ENCODE results near the gene KRTAP12-4.
"Not testable (repeated sequence)": the region's sequence is repeated elsewhere in the genome, so short reads cannot be mapped to it uniquely, and the experiment has no call there.

The KRTAP12-4 gene

GRCh38 chr21:44643741-44644310, 10.6 kb downstream of the KRTAP12-4 start:
- Histone ChIP-seq H3K9me3 (ENCODE audit: control insufficient read depth in 2 of 2, low read length in 2 of 2) (peaks cover 0 to 11% of the 10 kb centered on the region in 2 donors), H3K4me3 (ENCODE audit: low read length in 2 of 2) (no peak overlapping the region), H3K36me3 (ENCODE audit: control insufficient read depth in 2 of 2, insufficient read depth in 2 of 2, low read length in 2 of 2) (no peaks in the 10 kb centered on the region), H3K4me1 (ENCODE audit: control insufficient read depth, insufficient read depth, low read length) (no peaks in the 10 kb centered on the region), H3K27ac (ENCODE audit: low read length) (no peak overlapping the region), H3K9ac (ENCODE audit: low read length in 2 of 2) (no peak overlapping the region), H3K27me3 (ENCODE audit: control insufficient read depth in 1 of 2, insufficient read depth in 2 of 2, low read length in 2 of 2) (peaks cover 5 to 22% of the 10 kb centered on the region in 2 donors)

DNA sequence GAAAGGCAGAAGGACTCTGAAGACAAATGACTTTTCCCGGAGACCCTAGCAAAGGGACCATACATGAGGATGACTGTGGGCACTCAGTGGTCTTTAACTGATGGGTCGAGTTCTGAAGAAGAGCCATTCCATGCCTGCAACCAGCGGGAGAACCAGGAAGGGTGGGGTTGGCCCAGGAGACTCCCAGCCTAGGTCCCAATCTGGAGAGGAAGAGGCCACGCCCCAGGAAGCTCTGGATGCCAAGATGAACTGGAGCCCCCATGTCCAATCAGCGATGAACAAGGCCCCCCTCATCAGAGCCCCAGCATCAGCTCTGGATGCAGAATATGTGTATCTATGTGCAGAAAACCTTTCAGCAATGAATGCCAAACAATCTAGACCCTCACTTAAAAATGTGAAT, 13.7 kb downstream of the KRTAP12-4 start:
- Histone ChIP-seq H3K27ac (ENCODE audit: low read length) (no peak overlapping the region), H3K4me1 (ENCODE audit: control insufficient read depth, insufficient read depth, low read length) (no peaks in the 10 kb centered on the region), H3K36me3 (ENCODE audit: control insufficient read depth in 2 of 2, insufficient read depth in 2 of 2, low read length in 2 of 2) (no peaks in the 10 kb centered on the region), H3K9ac (ENCODE audit: low read length in 2 of 2) (no peak overlapping the region), H3K27me3 (ENCODE audit: control insufficient read depth in 1 of 2, insufficient read depth in 2 of 2, low read length in 2 of 2) (peaks cover 5 to 20% of the 10 kb centered on the region in 2 donors), H3K9me3 (ENCODE audit: control insufficient read depth in 2 of 2, low read length in 2 of 2) (peaks cover 0 to 11% of the 10 kb centered on the region in 2 donors), H3K4me3 (ENCODE audit: low read length in 2 of 2) (no peak overlapping the region)

DNA sequence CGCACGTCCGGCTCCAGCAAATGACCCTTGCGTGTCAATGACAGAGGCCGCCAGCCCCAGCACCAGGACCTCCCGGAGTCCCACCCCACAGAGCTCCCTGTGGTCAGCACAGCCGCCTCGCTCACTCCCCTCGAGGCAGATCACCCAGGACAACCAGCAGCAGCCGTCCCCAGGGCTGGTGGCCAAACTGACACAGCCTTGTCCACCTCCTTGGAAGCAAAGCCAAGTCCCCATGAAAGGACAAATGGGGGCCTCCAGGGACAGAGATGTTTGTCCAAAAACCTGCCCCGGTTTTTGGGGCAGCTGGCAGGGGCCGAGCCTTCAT, 15.2 kb downstream of the KRTAP12-4 start:
- peaks cover 0 to 10% of the 10 kb centered on the region in 2 donors for H3K9me3 ChIP-seq (ENCODE audit: control insufficient read depth in 2 of 2, low read length in 2 of 2)
- peaks cover 5 to 20% of the 10 kb centered on the region in 2 donors for H3K27me3 ChIP-seq (ENCODE audit: control insufficient read depth in 1 of 2, insufficient read depth in 2 of 2, low read length in 2 of 2)
- H3K9ac ChIP-seq (ENCODE audit: low read length in 2 of 2), result no peak overlapping the region
- H3K36me3 ChIP-seq (ENCODE audit: control insufficient read depth in 2 of 2, insufficient read depth in 2 of 2, low read length in 2 of 2), result no peaks in the 10 kb centered on the region
- H3K4me1 ChIP-seq (ENCODE audit: control insufficient read depth, insufficient read depth, low read length), result no peaks in the 10 kb centered on the region
- H3K4me3 ChIP-seq (ENCODE audit: low read length in 2 of 2), result no peak overlapping the region
- no peak overlapping the region for H3K27ac ChIP-seq (ENCODE audit: low read length)

DNA sequence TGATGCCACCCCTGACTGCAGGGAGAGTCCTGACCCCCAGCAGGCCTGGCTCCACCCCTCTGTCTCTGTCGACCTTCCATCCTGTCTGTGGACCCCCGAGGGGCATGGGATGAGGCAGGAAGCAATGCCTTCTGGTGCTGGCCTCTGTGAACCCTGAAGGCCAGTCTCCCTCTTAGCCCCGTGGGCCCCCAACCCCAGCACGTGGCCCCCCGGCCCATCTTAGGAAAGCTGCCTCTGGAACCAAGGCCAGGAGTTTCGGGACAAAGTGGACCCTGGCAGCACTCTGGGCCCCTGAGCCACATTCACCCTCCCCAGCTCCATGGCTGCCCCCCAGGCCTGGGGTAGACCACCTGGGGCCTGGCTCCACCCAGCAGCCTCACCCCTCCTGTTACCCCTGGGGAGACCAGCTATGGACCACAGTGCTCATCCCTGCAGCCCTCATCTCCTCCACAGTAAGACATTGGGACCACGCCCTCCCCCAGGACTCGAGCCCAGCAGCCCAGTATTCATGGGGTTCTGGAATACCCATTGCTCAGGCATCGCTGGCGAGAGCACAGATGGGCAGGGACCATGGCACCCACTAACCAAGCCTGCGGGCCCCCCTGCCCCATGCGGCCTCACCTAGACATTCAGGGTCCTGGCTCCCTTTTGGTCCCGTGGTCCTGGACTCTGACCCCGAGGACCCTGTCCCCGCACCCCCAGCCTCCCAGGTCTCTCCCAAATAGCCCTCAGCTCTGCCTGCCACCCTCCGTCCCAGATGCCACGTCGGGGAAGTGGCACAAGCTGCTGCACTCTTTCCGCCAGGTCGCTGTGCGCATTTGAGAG, 15.7 kb downstream of the KRTAP12-4 start:
- not testable (repeated sequence) for H3K27ac ChIP-seq (ENCODE audit: low read length); H3K36me3 ChIP-seq (ENCODE audit: control insufficient read depth in 2 of 2, insufficient read depth in 2 of 2, low read length in 2 of 2); H3K9me3 ChIP-seq (ENCODE audit: control insufficient read depth in 2 of 2, low read length in 2 of 2); H3K9ac ChIP-seq (ENCODE audit: low read length in 2 of 2); H3K4me3 ChIP-seq (ENCODE audit: low read length in 2 of 2); H3K4me1 ChIP-seq (ENCODE audit: control insufficient read depth, insufficient read depth, low read length)
- H3K27me3 ChIP-seq (ENCODE audit: control insufficient read depth in 1 of 2, insufficient read depth in 2 of 2, low read length in 2 of 2), result peaks cover 5 to 20% of the 10 kb centered on the region in 2 donors

DNA sequence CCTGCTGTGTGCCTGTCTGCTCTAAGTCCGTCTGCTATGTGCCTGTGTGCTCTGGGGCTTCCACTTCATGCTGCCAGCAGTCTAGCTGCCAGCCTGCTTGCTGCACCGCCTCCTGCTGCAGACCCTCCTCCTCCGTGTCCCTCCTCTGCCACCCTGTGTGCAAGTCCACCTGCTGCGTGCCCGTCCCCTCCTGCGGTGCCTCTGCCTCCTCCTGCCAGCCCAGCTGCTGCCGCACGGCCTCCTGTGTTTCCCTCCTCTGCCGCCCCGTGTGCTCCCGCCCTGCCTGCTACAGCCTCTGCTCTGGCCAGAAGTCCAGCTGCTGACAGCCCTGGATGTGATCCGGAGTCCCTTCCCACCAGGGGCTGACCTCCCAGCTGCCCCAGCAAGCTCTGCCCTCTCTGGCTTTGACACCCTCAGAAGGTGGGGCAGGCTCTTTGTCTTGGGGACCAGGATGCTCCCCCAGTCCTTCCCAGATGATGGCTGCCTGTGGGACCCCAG, 16.6 kb downstream of the KRTAP12-4 start:
- H3K4me3 ChIP-seq (ENCODE audit: low read length in 2 of 2); H3K27ac ChIP-seq (ENCODE audit: low read length); H3K9ac ChIP-seq (ENCODE audit: low read length in 2 of 2); H3K4me1 ChIP-seq (ENCODE audit: control insufficient read depth, insufficient read depth, low read length); H3K36me3 ChIP-seq (ENCODE audit: control insufficient read depth in 2 of 2, insufficient read depth in 2 of 2, low read length in 2 of 2); H3K9me3 ChIP-seq (ENCODE audit: control insufficient read depth in 2 of 2, low read length in 2 of 2): not testable (repeated sequence)
- peaks cover 5 to 20% of the 10 kb centered on the region in 2 donors for H3K27me3 ChIP-seq (ENCODE audit: control insufficient read depth in 1 of 2, insufficient read depth in 2 of 2, low read length in 2 of 2)

GRCh38 chr21:44637018-44637850, 17.2 kb downstream of the KRTAP12-4 start, which contains the start of gene KRTAP10-10:
KRTAP10-10 (plus strand) TSS chr21:44637356; CDS start chr21:44637418, 62 bp downstream.
- Histone ChIP-seq H3K9me3 (ENCODE audit: control insufficient read depth in 2 of 2, low read length in 2 of 2) (peaks cover 4 to 7% of the 10 kb centered on the region in 2 donors), H3K4me1 (ENCODE audit: control insufficient read depth, insufficient read depth, low read length) (no peaks in the 10 kb centered on the region), H3K9ac (ENCODE audit: low read length in 2 of 2) (no peak within 1 kb of the TSS), H3K36me3 (ENCODE audit: control insufficient read depth in 2 of 2, insufficient read depth in 2 of 2, low read length in 2 of 2) (no peaks in the 10 kb centered on the region), H3K27me3 (ENCODE audit: control insufficient read depth in 1 of 2, insufficient read depth in 2 of 2, low read length in 2 of 2) (peaks cover 5 to 20% of the 10 kb centered on the region in 2 donors), H3K4me3 (ENCODE audit: low read length in 2 of 2) (no peak within 1 kb of the TSS), H3K27ac (ENCODE audit: low read length) (no peak within 1 kb of the TSS)

DNA sequence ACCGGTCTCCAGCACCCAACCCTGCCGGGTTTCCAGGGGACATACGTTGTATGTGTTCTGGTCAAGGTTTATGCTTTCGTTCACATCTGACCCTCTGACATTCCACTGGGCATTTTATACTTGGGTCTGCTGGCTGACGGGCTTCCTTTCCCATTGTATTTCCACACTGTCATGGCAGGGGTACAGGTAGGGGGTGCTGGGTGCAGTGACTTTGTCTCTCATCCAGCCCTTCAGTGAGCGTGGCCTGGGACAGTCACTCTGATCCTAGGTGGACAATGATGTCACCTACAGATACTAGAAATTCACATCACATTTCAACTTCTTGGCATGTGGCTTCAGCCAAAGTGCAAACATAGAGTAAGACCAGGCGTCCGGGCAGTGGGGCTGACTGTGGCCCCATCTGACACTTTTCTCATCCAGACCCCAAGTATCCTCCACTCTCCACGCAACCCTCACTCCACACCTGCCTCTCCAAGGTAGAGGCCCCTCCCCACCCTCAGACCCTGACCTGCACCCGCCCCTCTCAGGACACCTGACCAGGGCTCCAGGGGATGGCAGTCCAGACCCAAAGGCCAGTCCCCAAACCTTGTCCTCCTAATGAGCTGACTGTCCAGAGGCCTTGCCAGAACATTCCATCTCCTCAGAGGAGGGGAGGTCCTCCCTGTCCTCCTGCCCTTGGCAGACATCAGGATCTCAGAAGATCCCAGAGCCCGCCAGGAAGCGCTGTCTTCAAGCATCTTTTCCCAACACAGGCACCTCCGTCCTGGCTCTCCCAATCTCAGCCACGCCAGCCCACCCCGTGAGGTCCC, 18.0 kb downstream of the KRTAP12-4 start:
- Histone ChIP-seq H3K27me3 (ENCODE audit: control insufficient read depth in 1 of 2, insufficient read depth in 2 of 2, low read length in 2 of 2) (peaks cover 5 to 20% of the 10 kb centered on the region in 2 donors), H3K9me3 (ENCODE audit: control insufficient read depth in 2 of 2, low read length in 2 of 2) (peaks cover 4 to 7% of the 10 kb centered on the region in 2 donors), H3K4me1 (ENCODE audit: control insufficient read depth, insufficient read depth, low read length) (no peaks in the 10 kb centered on the region), H3K27ac (ENCODE audit: low read length) (no peak overlapping the region), H3K36me3 (ENCODE audit: control insufficient read depth in 2 of 2, insufficient read depth in 2 of 2, low read length in 2 of 2) (no peaks in the 10 kb centered on the region), H3K9ac (ENCODE audit: low read length in 2 of 2) (no peak overlapping the region), H3K4me3 (ENCODE audit: low read length in 2 of 2) (no peak overlapping the region)

DNA sequence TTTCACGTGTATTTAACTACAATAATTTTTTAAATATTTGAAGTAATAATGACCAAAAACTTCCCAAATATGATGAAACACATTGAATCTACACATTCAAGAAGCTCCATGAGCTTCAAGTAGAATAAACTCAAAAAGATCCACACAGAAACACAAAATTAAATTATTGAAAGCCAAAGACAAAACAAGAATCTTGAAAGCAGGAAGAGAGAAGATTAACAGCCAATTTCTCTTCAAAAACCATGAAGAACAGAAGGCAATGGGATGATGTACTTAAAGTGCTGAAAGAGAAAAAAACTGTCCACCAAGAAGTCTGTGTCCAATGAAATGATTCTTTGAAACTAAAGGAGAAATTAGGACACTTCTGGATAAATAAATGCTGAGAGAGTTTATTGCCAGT, 22.4 kb downstream of the KRTAP12-4 start:
- no peak overlapping the region for H3K4me3 ChIP-seq (ENCODE audit: low read length in 2 of 2)
- peaks cover 3 to 15% of the 10 kb centered on the region in 2 donors for H3K27me3 ChIP-seq (ENCODE audit: control insufficient read depth in 1 of 2, insufficient read depth in 2 of 2, low read length in 2 of 2)
- H3K27ac ChIP-seq (ENCODE audit: low read length), result no peak overlapping the region
- H3K9ac ChIP-seq (ENCODE audit: low read length in 2 of 2), result no peak overlapping the region
- no peaks in the 10 kb centered on the region for H3K36me3 ChIP-seq (ENCODE audit: control insufficient read depth in 2 of 2, insufficient read depth in 2 of 2, low read length in 2 of 2)
- H3K9me3 ChIP-seq (ENCODE audit: control insufficient read depth in 2 of 2, low read length in 2 of 2), result peaks cover 4 to 5% of the 10 kb centered on the region in 2 donors
- no peaks in the 10 kb centered on the region for H3K4me1 ChIP-seq (ENCODE audit: control insufficient read depth, insufficient read depth, low read length)

- H3K36me3 ChIP-seq (ENCODE audit: control insufficient read depth in 2 of 2, insufficient read depth in 2 of 2, low read length in 2 of 2), result no peaks in the 10 kb centered on the region
- H3K9me3 ChIP-seq (ENCODE audit: control insufficient read depth in 2 of 2, low read length in 2 of 2), result peaks cover 4 to 5% of the 10 kb centered on the region in 2 donors
- no peak overlapping the region for H3K9ac ChIP-seq (ENCODE audit: low read length in 2 of 2)
- no peak overlapping the region for H3K27ac ChIP-seq (ENCODE audit: low read length)
- peaks cover 7 to 18% of the 10 kb centered on the region in 2 donors for H3K27me3 ChIP-seq (ENCODE audit: control insufficient read depth in 1 of 2, insufficient read depth in 2 of 2, low read length in 2 of 2)
- H3K4me1 ChIP-seq (ENCODE audit: control insufficient read depth, insufficient read depth, low read length), result no peaks in the 10 kb centered on the region
- H3K4me3 ChIP-seq (ENCODE audit: low read length in 2 of 2), result no peak overlapping the region
Measured at GRCh38 chr21:44630440-44630839, 24.0 kb downstream of the KRTAP12-4 start.

Measured in stomach smooth muscle (tissue), 2 donors.